Measurements from ENCODE around the gene IER3. TPM values are rescaled to one million over a fixed set of nuclear protein-coding genes. Genes with fewer than 3 reads are reported as not detected.

IER3 gene
- total RNA-seq, 2 donors from 2014 or later = 102 to 136 TPM

- Mint-ChIP-seq H3K36me3 (ENCODE audit: low read depth) (no peaks in the 10 kb centered on the region), H3K27ac (no peak overlapping the region), H3K9me3 (peaks cover 15% of the 10 kb centered on the region), H3K27me3 (ENCODE audit: insufficient read depth) (no peaks in the 10 kb centered on the region), H3K4me3 (no peak overlapping the region), H3K4me1 (peaks cover 12% of the 10 kb centered on the region)
- Histone ChIP-seq H3K9me3 (ENCODE audit: control insufficient read depth, low read length) (peaks cover 8% of the 10 kb centered on the region), H3K36me3 (ENCODE audit: control insufficient read depth, insufficient read depth, low read length) (no peaks in the 10 kb centered on the region), H3K4me1 (ENCODE audit: control insufficient read depth, insufficient read depth, low read length) (no peaks in the 10 kb centered on the region), H3K4me3 (ENCODE audit: low read length) (no peak overlapping the region), H3K27ac (ENCODE audit: low read depth, low read length) (no peak overlapping the region), H3K9ac (ENCODE audit: extremely low read depth, low read length, poor library complexity, severe bottlenecking) (no peak overlapping the region), H3K27me3 (ENCODE audit: control insufficient read depth, insufficient read depth, low read length, poor library complexity, severe bottlenecking) (no peaks in the 10 kb centered on the region)
- TF ChIP-seq, protein P1, sequence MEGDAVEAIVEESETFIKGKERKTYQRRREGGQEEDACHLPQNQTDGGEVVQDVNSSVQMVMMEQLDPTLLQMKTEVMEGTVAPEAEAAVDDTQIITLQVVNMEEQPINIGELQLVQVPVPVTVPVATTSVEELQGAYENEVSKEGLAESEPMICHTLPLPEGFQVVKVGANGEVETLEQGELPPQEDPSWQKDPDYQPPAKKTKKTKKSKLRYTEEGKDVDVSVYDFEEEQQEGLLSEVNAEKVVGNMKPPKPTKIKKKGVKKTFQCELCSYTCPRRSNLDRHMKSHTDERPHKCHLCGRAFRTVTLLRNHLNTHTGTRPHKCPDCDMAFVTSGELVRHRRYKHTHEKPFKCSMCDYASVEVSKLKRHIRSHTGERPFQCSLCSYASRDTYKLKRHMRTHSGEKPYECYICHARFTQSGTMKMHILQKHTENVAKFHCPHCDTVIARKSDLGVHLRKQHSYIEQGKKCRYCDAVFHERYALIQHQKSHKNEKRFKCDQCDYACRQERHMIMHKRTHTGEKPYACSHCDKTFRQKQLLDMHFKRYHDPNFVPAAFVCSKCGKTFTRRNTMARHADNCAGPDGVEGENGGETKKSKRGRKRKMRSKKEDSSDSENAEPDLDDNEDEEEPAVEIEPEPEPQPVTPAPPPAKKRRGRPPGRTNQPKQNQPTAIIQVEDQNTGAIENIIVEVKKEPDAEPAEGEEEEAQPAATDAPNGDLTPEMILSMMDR (conservative IDR thresholded peaks at IDR 0.05) = no peak
- DNase-seq = no peak
- 95 to 96% methylated on average over 3 of the region's 3 CpGs for WGBS, 2 experiments (ENCODE audit: insufficient coverage in 1 of 2, insufficient read length in 1 of 2)
These were observed 32.8 kb upstream of the IER3 start for GRCh38 chr6:30777155-30777485.

DNA sequence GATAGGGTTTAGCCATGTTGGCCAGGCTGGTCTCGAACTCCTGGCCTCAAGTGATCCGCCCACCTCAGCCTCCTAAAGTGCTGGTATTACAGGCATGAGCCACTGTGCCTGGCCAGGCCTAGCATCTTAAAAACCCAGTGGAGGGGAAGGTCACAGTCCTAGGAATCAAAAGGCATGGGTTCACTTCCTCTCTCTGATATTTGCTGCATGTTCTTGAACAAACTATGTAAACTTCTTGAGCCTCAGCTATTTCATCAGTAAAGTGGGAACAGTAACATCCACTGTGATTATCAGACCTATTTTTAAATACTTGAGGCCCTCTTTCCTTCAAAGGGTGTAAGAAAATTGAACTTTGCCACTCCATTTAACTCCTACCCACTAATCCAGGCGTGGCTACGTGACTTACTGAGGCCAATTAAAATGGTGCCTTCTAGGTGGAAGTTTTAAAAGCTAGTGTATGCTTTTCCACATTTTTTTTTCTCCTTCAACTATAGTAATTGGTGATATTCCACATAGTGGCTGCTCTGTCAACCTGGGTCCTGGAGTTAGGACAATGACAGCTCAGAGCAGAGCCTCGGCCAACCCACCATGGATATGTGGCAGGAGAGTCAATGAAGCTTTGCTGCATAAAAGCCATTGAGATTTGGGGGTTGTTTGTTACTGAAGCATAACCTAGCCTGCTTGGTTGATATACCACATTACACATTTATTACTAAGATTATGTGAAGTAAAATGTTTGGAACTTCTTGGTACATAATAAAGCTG is 32.2 kb upstream of the IER3 start:
- H3K36me3 ChIP-seq (ENCODE audit: control insufficient read depth, insufficient read depth, low read length) = no peaks in the 10 kb centered on the region
- H3K9me3 Mint-ChIP-seq = peaks cover 13% of the 10 kb centered on the region
- H3K36me3 Mint-ChIP-seq (ENCODE audit: low read depth) = no peaks in the 10 kb centered on the region
- peaks cover 8% of the 10 kb centered on the region for H3K9me3 ChIP-seq (ENCODE audit: control insufficient read depth, low read length)
- 96 to 100% methylated on average over 2 to 4 of the region's 5 CpGs for WGBS, 2 experiments (ENCODE audit: insufficient coverage in 1 of 2, insufficient read length in 1 of 2)
- peaks cover 12% of the 10 kb centered on the region for H3K4me1 Mint-ChIP-seq
- no peak overlapping the region for H3K9ac ChIP-seq (ENCODE audit: extremely low read depth, low read length, poor library complexity, severe bottlenecking)
- H3K27ac ChIP-seq (ENCODE audit: low read depth, low read length) = no peak overlapping the region
- TF ChIP-seq, protein P1 (conservative IDR thresholded peaks at IDR 0.05) = no peak
- no peaks in the 10 kb centered on the region for H3K27me3 ChIP-seq (ENCODE audit: control insufficient read depth, insufficient read depth, low read length, poor library complexity, severe bottlenecking)
- no peak overlapping the region for H3K4me3 ChIP-seq (ENCODE audit: low read length)
- no peaks in the 10 kb centered on the region for H3K4me1 ChIP-seq (ENCODE audit: control insufficient read depth, insufficient read depth, low read length)
- DNase-seq = no peak
- no peak overlapping the region for H3K27ac Mint-ChIP-seq
- no peak overlapping the region for H3K4me3 Mint-ChIP-seq
- H3K27me3 Mint-ChIP-seq (ENCODE audit: insufficient read depth) = no peaks in the 10 kb centered on the region

GRCh38 chr6:30775104-30775503 is 30.8 kb upstream of the IER3 start:
- H3K4me1 Mint-ChIP-seq = peaks cover 13% of the 10 kb centered on the region
- Histone ChIP-seq H3K9ac (ENCODE audit: extremely low read depth, low read length, poor library complexity, severe bottlenecking) (no peak overlapping the region), H3K4me3 (ENCODE audit: low read length) (no peak overlapping the region), H3K27ac (ENCODE audit: low read depth, low read length) (no peak overlapping the region), H3K36me3 (ENCODE audit: control insufficient read depth, insufficient read depth, low read length) (no peaks in the 10 kb centered on the region), H3K27me3 (ENCODE audit: control insufficient read depth, insufficient read depth, low read length, poor library complexity, severe bottlenecking) (no peaks in the 10 kb centered on the region), H3K9me3 (ENCODE audit: control insufficient read depth, low read length) (no peaks in the 10 kb centered on the region), H3K4me1 (ENCODE audit: control insufficient read depth, insufficient read depth, low read length) (no peaks in the 10 kb centered on the region)
- H3K36me3 Mint-ChIP-seq (ENCODE audit: low read depth) = no peaks in the 10 kb centered on the region
- H3K27ac Mint-ChIP-seq = no peak overlapping the region
- no peak overlapping the region for H3K4me3 Mint-ChIP-seq
- 92 to 100% methylated on average over 1 of the region's 2 CpGs for WGBS, 2 experiments (ENCODE audit: insufficient coverage in 1 of 2, insufficient read length in 1 of 2)
- TF ChIP-seq, protein P1 (conservative IDR thresholded peaks at IDR 0.05) = no peak
- H3K27me3 Mint-ChIP-seq (ENCODE audit: insufficient read depth) = no peaks in the 10 kb centered on the region
- H3K9me3 Mint-ChIP-seq = peaks cover 4% of the 10 kb centered on the region
- no peak for DNase-seq

Measured in endodermal cell (in vitro differentiated cells).